GM12878 (cell line): ENCODE data around the gene ACTL6A. TPM values are rescaled to one million over a fixed set of nuclear protein-coding genes. Genes with fewer than 3 reads are reported as not detected.

Experiments used
- ATAC-seq: fragments of 200-7000 bp; cut with Tn5 transposase; 3 replicates; pipeline ENCODE4 v1.9.1; 2020; ENCODE audit warnings: mild to moderate bottlenecking, moderate library complexity
- BruUV-seq: library from RNA; stranded (reverse); fragments of 400-500 nt; replicated peaks from 2 replicates; lab custom pipeline; 2021; lab: Mats Ljungman, UMichigan
- CTCF ChIA-PET: fragments of 300-600 bp; sonication (Branson Sonifier 250); formaldehyde crosslinking; extraction: SDS; loops from one replicate; lab custom pipeline; 2021; ENCODE audit warnings: inconsistent platforms; lab: Yijun Ruan, JAX
- POLR2A ChIA-PET: fragments of 350-600 bp; formaldehyde crosslinking; extraction: SDS; loops from one replicate; lab custom pipeline; 2021; ENCODE audit warnings: inconsistent platforms; lab: Charles Lee
- RAD21 ChIA-PET: fragments of 300-600 bp; sonication (Branson Sonifier 250); formaldehyde crosslinking; loops from one replicate; lab custom pipeline; 2023; ENCODE audit warnings: antibody characterized with exemption; ENCODE audit not compliant: unreplicated experiment; lab: Charles Lee
- SMC1A ChIA-PET: fragments of 300-600 bp; sonication (Branson Sonifier 250); formaldehyde crosslinking; loops from one replicate; lab custom pipeline; 2023; ENCODE audit not compliant: unreplicated experiment, uncharacterized antibody; lab: Charles Lee
- DNase-seq: peaks from one replicate; pipeline ENCODE4 v3.0.0-alpha.2; 2011; ENCODE audit warnings: low read depth, low spot score
- FAIRE-seq: peaks from 3 replicates; lab custom pipeline; 2011; peaks lifted over from hg19 to GRCh38; lab: Jason Lieb, UNC
- H2AFZ ChIP-seq: 2 replicates; pipeline ENCODE4 v1.6.0; 2011; ENCODE audit warnings: low read depth, low read length, control low read depth; ENCODE audit not compliant: control insufficient read depth
- H3K27ac ChIP-seq: 2 replicates; pipeline ENCODE4 v1.5.1; 2011; ENCODE audit warnings: control low read depth; ENCODE audit not compliant: control insufficient read depth, insufficient read depth
- H3K27me3 ChIP-seq, 2 experiments: replicated peaks in 1 of 2; 2 replicates each; pipeline versions ENCODE4 v1.6.0 to v1.6.1; 2011; ENCODE audit warnings: low read length in 1 of 2; ENCODE audit not compliant: control insufficient read depth in 2 of 2, insufficient read depth in 2 of 2
- H3K36me3 ChIP-seq, 2 experiments: 2 replicates each; pipeline ENCODE4 v1.5.1; 2011; ENCODE audit warnings: low read length in 1 of 2; ENCODE audit not compliant: control insufficient read depth in 2 of 2, insufficient read depth in 2 of 2
- H3K4me1 ChIP-seq: 2 replicates; pipeline ENCODE4 v1.6.1; 2011; ENCODE audit warnings: mild to moderate bottlenecking, low read length, moderate library complexity, mixed read lengths; ENCODE audit not compliant: control insufficient read depth, insufficient read depth
- H3K4me2 ChIP-seq: 2 replicates; pipeline ENCODE4 v1.6.0; 2011; ENCODE audit warnings: control low read depth; ENCODE audit not compliant: control insufficient read depth, insufficient read depth
- H3K4me3 ChIP-seq: fragments of 200-600 bp; sonication (generic); 2 replicates; pipeline ENCODE4 v1.5.1; 2016
- H3K79me2 ChIP-seq: 2 replicates; pipeline ENCODE4 v1.6.0; 2011; ENCODE audit warnings: low read length; ENCODE audit not compliant: control insufficient read depth, insufficient read depth
- H3K9ac ChIP-seq: 2 replicates; pipeline ENCODE4 v1.8.0; 2011; ENCODE audit warnings: low read length, control low read depth, mixed read lengths; ENCODE audit not compliant: control insufficient read depth, insufficient read depth
- H3K9me3 ChIP-seq: replicated peaks from 3 replicates; pipeline ENCODE4 v1.5.1; 2011; ENCODE audit warnings: mild to moderate bottlenecking, low read length; ENCODE audit not compliant: control insufficient read depth, insufficient read depth
- H4K20me1 ChIP-seq: 2 replicates; pipeline ENCODE4 v1.6.0; 2011; ENCODE audit not compliant: control insufficient read depth, insufficient read depth
- E4F1 ChIP-seq: fragments of 450-650 bp; IDR thresholded peaks from 2 replicates; pipeline ENCODE4 v1.6.1; 2018; ENCODE audit warnings: borderline replicate concordance, mild to moderate bottlenecking; ENCODE audit not compliant: partially characterized antibody
- EP300 ChIP-seq, 2 experiments: fragments of 150-350 bp in 1 of 2; IDR thresholded peaks; 2 replicates each; pipeline ENCODE4 v1.6.1; 2011 to 2012; ENCODE audit warnings: low read depth in 2 of 2, low read length in 2 of 2, borderline replicate concordance in 1 of 2, improper control_type of control experiment in 1 of 2, inconsistent platforms in 1 of 2; ENCODE audit not compliant: control insufficient read depth in 1 of 2
- KDM1A ChIP-seq: fragments of 200-600 bp; sonication (generic); IDR thresholded peaks from 2 replicates; pipeline ENCODE4 v1.6.1; 2016; ENCODE audit warnings: borderline replicate concordance
- MTA3 ChIP-seq: IDR thresholded peaks from 2 replicates; pipeline ENCODE4 v1.6.1; 2012; ENCODE audit warnings: low read length, inconsistent platforms, borderline replicate concordance
- REST ChIP-seq: IDR thresholded peaks from 2 replicates; pipeline ENCODE4 v1.6.1; 2012; ENCODE audit warnings: mild to moderate bottlenecking, low read depth, low read length
- SIN3A ChIP-seq: IDR thresholded peaks from 2 replicates; pipeline ENCODE4 v1.6.1; 2012; ENCODE audit warnings: low read depth, low read length, improper control_type of control experiment
- SIX5 ChIP-seq: IDR thresholded peaks from 2 replicates; pipeline ENCODE4 v1.6.1; 2011; ENCODE audit warnings: mild to moderate bottlenecking, low read depth, low read length, moderate library complexity; ENCODE audit not compliant: severe bottlenecking
- SRF ChIP-seq, 2 experiments: IDR thresholded peaks; 2 replicates each; pipeline ENCODE4 v1.6.1; 2011; ENCODE audit warnings: low read depth in 2 of 2, low read length in 2 of 2, mild to moderate bottlenecking in 1 of 2, moderate library complexity in 1 of 2
- ZNF384 ChIP-seq: IDR thresholded peaks from 2 replicates; pipeline ENCODE4 v1.6.1; 2012; ENCODE audit warnings: low read depth, mild to moderate bottlenecking, low read length, improper control_type of control experiment, borderline replicate concordance
- WGBS: methylation state at CpG from one replicate; pipeline ENCODE4 v1.1.6; 2016; ENCODE audit warnings: low lambda C conversion rate; ENCODE audit not compliant: insufficient replicate concordance, insufficient coverage; ENCODE audit errors: missing lambda C conversion rate; 5-methylcytosine and 5-hydroxymethylcytosine counted together
- in situ Hi-C: fragments of 300-500 bp; cut with MboI; formaldehyde crosslinking; loops from 9 replicates; pipeline ENCODE4 v1.14.3; 2018; ENCODE audit warnings: mixed read lengths
- intact Hi-C: fragments of 100-400 bp; cut with micrococcal nuclease; formaldehyde crosslinking; loops from one replicate; pipeline ENCODE4 v1.14.2; 2022; ENCODE audit not compliant: unreplicated experiment
- polyA plus RNA-seq, 11 experiments: library from polyadenylated mRNA; depleted of rRNA in 4 of 11; unstranded in 6 of 11; stranded (reverse) in 5 of 11; fragments of >200 nt; fragmentation: Nextera tagmentation in 4 of 11; fragmentation: Illumina TruSeq in 1 of 11; extraction: Ambion mirVana in 4 of 11; extraction: Trizol in 1 of 11; gene quantifications; 1 replicate in 1 of 11; 2 replicates in 10 of 11; pipeline versions ENCODE4 v1.2.1 to v1.2.3, GENCODE V29; 2011 to 2016; ENCODE audit warnings: inconsistent platforms in 2 of 11, missing spikeins in 2 of 11, low read depth in 1 of 11
- total RNA-seq, 4 experiments: library from RNA; depleted of rRNA in 3 of 4; stranded (reverse); fragments of >200 nt in 3 of 4; fragmentation: Illumina TruSeq in 1 of 4; extraction: Trizol in 1 of 4; gene quantifications; 2 replicates each; pipeline versions ENCODE4 v1.2.1 to v1.2.3, GENCODE V29; 2013 to 2021
- TF ChIP-seq, protein P1 (sequence below): IDR thresholded peaks from 2 replicates; pipeline ENCODE4 v1.6.1; 2012; ENCODE audit warnings: low read depth, low read length, improper control_type of control experiment
- TF ChIP-seq, protein P2 (sequence below): fragments of 450-650 bp; IDR thresholded peaks from 2 replicates; pipeline ENCODE4 v1.6.1; 2014; ENCODE audit warnings: mild to moderate bottlenecking

The ACTL6A gene
- total and polyA plus RNA-seq, 10 of the 15 experiments (the other 5 are each of a cell fraction or from before 2014, with no cell fraction given) = 70.2 to 197 (median 105) TPM

GRCh38 chr3:179526482-179526881 is 36.2 kb upstream of the ACTL6A start:
- intact Hi-C loops = no loop called here
- ChIA-PET RAD21 (no interaction called here), POLR2A (no interaction called here), SMC1A (no interaction called here), CTCF (no interaction called here)
- Histone ChIP-seq H2AFZ (no peak overlapping the region), H3K9me3 (no peaks in the 10 kb centered on the region), H3K4me1 (no peaks in the 10 kb centered on the region), H4K20me1 (no peaks in the 10 kb centered on the region; the same call in 1 of the 2 replicates), H3K79me2 (no peaks in the 10 kb centered on the region), H3K4me3 (no peak overlapping the region), H3K9ac (no peak overlapping the region), H3K27ac (no peak overlapping the region), H3K4me2 (no peak overlapping the region), H3K36me3 (no peaks in the 10 kb centered on the region), H3K27me3 (peaks cover 0 to 3% of the 10 kb centered on the region in 2 experiments; a peak in 2 of 4 replicates)
- in situ Hi-C loops = no loop called here
- TF ChIP-seq, protein P1, sequence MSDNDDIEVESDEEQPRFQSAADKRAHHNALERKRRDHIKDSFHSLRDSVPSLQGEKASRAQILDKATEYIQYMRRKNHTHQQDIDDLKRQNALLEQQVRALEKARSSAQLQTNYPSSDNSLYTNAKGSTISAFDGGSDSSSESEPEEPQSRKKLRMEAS = no peak
- no peak for TF ChIP-seq ZNF384
- no peak for TF ChIP-seq EP300 (IDR thresholded peaks at IDR 0.05; ENCODE audit: borderline replicate concordance in 1 of 2, control insufficient read depth in 1 of 2, low read depth in 2 of 2, low read length in 2 of 2)
- no peak for TF ChIP-seq SRF (IDR thresholded peaks at IDR 0.05; ENCODE audit: low read depth in 2 of 2, low read length in 2 of 2)
- TF ChIP-seq KDM1A = no peak
- no peak for TF ChIP-seq MTA3
- TF ChIP-seq, protein P2, sequence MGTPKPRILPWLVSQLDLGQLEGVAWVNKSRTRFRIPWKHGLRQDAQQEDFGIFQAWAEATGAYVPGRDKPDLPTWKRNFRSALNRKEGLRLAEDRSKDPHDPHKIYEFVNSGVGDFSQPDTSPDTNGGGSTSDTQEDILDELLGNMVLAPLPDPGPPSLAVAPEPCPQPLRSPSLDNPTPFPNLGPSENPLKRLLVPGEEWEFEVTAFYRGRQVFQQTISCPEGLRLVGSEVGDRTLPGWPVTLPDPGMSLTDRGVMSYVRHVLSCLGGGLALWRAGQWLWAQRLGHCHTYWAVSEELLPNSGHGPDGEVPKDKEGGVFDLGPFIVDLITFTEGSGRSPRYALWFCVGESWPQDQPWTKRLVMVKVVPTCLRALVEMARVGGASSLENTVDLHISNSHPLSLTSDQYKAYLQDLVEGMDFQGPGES = no peak
- TF ChIP-seq SIX5 = no peak
- TF ChIP-seq REST = no peak
- no peak for TF ChIP-seq SIN3A
- no peak for TF ChIP-seq E4F1
- ATAC-seq (no peak), FAIRE-seq (no peak), DNase-seq (no peak)
- BruUV-seq = no TSS peak
- WGBS = 0% methylated on average over 1 of the region's 1 CpG
